GM12892 (cell line): Measurements from ENCODE around the gene SLC28A2.

Source experiments
- POLR2A ChIP-seq: IDR thresholded peaks from 2 replicates; pipeline ENCODE4 v1.6.1; 2011; ENCODE audit warnings: low read depth, low read length, control low read depth
- POLR2AphosphoS5 ChIP-seq: IDR thresholded peaks from 2 replicates; pipeline ENCODE4 v1.6.1; 2011; ENCODE audit warnings: low read depth, low read length, control low read depth
- TAF1 ChIP-seq: IDR thresholded peaks from 2 replicates; pipeline ENCODE4 v1.6.1; 2011; ENCODE audit warnings: low read depth, mild to moderate bottlenecking, control low read depth, low read length, borderline replicate concordance

GRCh38 chr15:45291822-45292582 lies 40.0 kb downstream of the SLC28A2 start:
- TF ChIP-seq POLR2A = no peak
- no peak for TF ChIP-seq POLR2AphosphoS5
- TF ChIP-seq TAF1 = no peak
